NB4 (cell line): ENCODE data around the gene RPP25.

Source experiments
- DNase-seq: peaks from one replicate; pipeline ENCODE4 v3.0.0; 2010; ENCODE audit warnings: low read depth
- H3K4me3 ChIP-seq: one replicate; pipeline ENCODE4 v1.5.1; 2011; ENCODE audit warnings: mild to moderate bottlenecking, low read depth, low read length, moderate library complexity
- CTCF ChIP-seq: IDR thresholded peaks from one replicate; pipeline ENCODE4 v1.5.1; 2012; ENCODE audit warnings: low read depth, low read length
- MAX ChIP-seq: IDR thresholded peaks from 2 replicates; pipeline ENCODE4 v1.6.1; 2011; ENCODE audit warnings: low read depth, low read length
- MYC ChIP-seq: IDR thresholded peaks from 2 replicates; pipeline ENCODE4 v1.6.1; 2011; ENCODE audit warnings: low read depth, low read length
- POLR2A ChIP-seq: IDR thresholded peaks from 2 replicates; pipeline ENCODE4 v1.6.1; 2011; ENCODE audit warnings: mild to moderate bottlenecking; ENCODE audit not compliant: insufficient read length; ENCODE audit errors: extremely low read depth

The RPP25 gene

GRCh38 chr15:74995779-74996765 lies 39.5 kb upstream of the RPP25 start:
- H3K4me3 ChIP-seq = peak overlapping the region; percentile 56
- TF ChIP-seq POLR2A = no peak
- no peak for TF ChIP-seq CTCF
- no peak for TF ChIP-seq MYC
- TF ChIP-seq MAX = no peak
- no peak for DNase-seq

DNA sequence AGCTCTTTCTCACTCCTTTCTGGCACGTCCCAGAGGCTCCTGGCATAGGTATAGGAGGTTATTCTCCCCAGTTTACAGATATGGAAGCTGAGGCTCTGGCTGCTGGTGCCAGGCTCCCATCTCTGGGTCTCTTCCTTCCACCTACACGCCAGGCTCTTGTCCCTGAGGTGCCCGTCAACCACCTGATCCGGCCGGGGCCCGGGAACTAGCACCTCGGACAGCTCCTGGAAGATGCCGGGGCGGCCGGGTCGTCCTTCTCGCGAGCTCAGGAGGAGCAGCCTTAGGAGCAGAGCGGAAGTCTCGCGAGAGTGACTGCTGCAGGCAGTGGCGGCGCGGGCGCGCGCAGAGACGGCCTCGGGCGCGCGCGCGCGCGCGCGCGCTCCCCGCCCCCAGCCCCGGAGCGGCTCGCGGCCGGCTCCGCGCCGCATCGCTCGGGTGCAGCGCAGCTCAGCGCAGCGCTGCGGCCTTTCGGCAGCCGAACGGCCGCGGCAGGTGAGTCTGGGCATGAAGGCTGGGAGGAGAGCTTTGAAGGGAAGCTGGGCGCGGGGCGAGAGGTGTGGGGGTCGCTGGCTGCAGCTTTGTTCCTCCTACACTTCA lies 38.7 kb upstream of the RPP25 start, which contains the start of gene SCAMP5:
TSS of gene SCAMP5 (plus strand) at position 382 of the 597 bp plus-strand sequence. CDS start 16,277 bp downstream, outside the sequence.
- peak; percentile 95 for DNase-seq
- H3K4me3 ChIP-seq = peak within 1 kb of the TSS; percentile 56
- no peak for TF ChIP-seq POLR2A
- peak; percentile 13; the same call in 1 of the 2 replicates for TF ChIP-seq MYC

DNA sequence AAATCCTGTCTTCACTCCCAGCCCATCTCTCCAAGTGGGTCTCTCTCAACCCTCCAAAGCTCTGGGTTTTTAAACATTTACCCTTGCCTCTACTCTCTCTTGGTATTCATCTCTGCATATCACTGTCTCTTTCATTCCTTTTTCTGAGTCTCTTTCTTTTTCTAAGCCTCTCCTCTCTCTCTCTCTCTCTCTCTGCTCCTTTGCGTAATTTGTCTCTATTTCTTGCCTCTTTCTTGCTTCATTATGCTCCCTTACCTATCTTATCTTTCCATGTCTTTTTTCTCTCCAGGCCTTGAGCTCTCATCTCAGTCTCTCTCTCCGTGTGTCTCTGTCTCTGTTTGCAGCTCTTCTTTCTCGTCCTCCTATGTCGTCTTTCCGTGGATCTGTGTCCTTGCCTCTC lies 38.1 kb upstream of the RPP25 start:
- DNase-seq = no peak
- no peak for TF ChIP-seq MYC
- no peak for TF ChIP-seq POLR2A
- TF ChIP-seq MAX = no peak
- TF ChIP-seq CTCF = no peak
- H3K4me3 ChIP-seq = no peak overlapping the region

GRCh38 chr15:74994236-74994635 lies 37.7 kb upstream of the RPP25 start:
- no peak for DNase-seq
- TF ChIP-seq POLR2A (no peak), MAX (no peak), MYC (no peak), CTCF (no peak)
- no peak overlapping the region for H3K4me3 ChIP-seq

DNA sequence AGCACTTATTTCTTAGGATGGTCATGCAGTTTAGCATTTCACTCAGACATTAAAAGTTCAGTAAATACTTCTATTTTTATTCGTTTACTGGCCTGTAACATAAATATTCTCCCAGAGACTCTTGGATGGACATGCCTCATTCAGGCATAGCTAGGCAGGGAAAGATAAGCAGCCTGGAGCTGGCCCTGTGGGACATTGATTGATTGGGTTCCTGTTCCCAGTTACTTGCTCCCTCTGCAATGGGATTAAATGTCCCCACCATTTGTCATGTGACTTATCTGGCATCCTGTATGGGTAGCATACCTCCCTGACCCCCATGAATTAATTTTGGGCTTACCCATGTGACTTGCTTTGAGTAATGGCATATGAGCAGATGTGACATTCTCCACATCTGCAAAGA lies 36.0 kb upstream of the RPP25 start:
- TF ChIP-seq CTCF (no peak), MAX (no peak), MYC (no peak), POLR2A (no peak)
- no peak for DNase-seq
- H3K4me3 ChIP-seq = no peak overlapping the region

DNA sequence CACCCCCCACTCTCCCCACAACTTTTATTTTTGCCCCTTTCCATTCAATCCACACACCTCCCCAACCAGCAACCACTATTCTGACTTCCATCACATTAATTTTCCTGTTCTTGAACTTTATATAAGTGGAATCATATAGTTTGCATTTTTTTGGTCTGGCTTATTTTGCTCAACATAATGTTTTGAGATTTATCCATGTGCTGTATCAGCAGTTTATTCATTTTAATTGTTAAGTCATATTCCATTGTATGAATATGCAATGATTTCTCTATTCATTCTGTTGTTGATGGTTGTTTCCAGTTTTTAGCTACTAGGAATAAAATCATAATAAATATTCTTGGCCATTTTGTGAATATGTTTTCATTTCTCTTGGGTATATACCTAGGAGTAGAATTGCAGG lies 33.0 kb upstream of the RPP25 start:
- no peak overlapping the region for H3K4me3 ChIP-seq
- TF ChIP-seq POLR2A = no peak
- TF ChIP-seq MAX = no peak
- TF ChIP-seq CTCF = no peak
- TF ChIP-seq MYC = no peak
- no peak for DNase-seq
